Endothelial cell of umbilical vein (primary cell): ENCODE data around the gene PLRG1. TPM values are rescaled to one million over a fixed set of nuclear protein-coding genes. Genes with fewer than 3 reads are reported as not detected.

Experiments
- BruUV-seq: library from RNA; stranded (reverse); fragments of 400-500 nt; replicated peaks from 2 replicates; lab custom pipeline; 2021; lab: Mats Ljungman, UMichigan
- CTCF ChIA-PET: fragments of 300-600, 350-600 bp; sonication (Branson Sonifier 250); formaldehyde crosslinking; loops from one replicate; lab custom pipeline; 2021; ENCODE audit warnings: antibody characterized with exemption, inconsistent platforms; lab: Charles Lee
- POLR2A ChIA-PET: fragments of 300-600, 350-600 bp; sonication (Branson Sonifier 250); formaldehyde crosslinking; loops from one replicate; lab custom pipeline; 2021; ENCODE audit warnings: antibody characterized with exemption, inconsistent platforms; lab: Charles Lee
- DNase-seq: peaks from one replicate; pipeline ENCODE4 v3.0.0-alpha.2; 2011; ENCODE audit warnings: low read depth, low spot score
- FAIRE-seq: peaks from 2 replicates; lab custom pipeline; 2011; peaks lifted over from hg19 to GRCh38; lab: Jason Lieb, UNC
- H2AFZ ChIP-seq: 2 replicates; pipeline ENCODE4 v1.6.0; 2012; ENCODE audit warnings: low read depth, low read length, control low read depth, inconsistent platforms
- H3K27ac ChIP-seq: 2 replicates; pipeline ENCODE4 v1.5.1; 2011; ENCODE audit warnings: low read depth, mild to moderate bottlenecking, control low read depth, low read length, moderate library complexity; ENCODE audit not compliant: insufficient read depth
- H3K27me3 ChIP-seq, 2 experiments: 2 replicates each; pipeline versions ENCODE4 v1.6.0 to v1.6.1; 2011; ENCODE audit warnings: low read length in 2 of 2, mixed read lengths in 1 of 2; ENCODE audit not compliant: control insufficient read depth in 2 of 2, insufficient read depth in 2 of 2
- H3K36me3 ChIP-seq, 2 experiments: 2 replicates in 1 of 2; 3 replicates in 1 of 2; pipeline ENCODE4 v1.5.1; 2011; ENCODE audit warnings: low read length in 2 of 2, mild to moderate bottlenecking in 1 of 2, moderate library complexity in 1 of 2; ENCODE audit not compliant: control insufficient read depth in 2 of 2, insufficient read depth in 2 of 2; ENCODE audit errors: extremely low read depth in 1 of 2
- H3K4me1 ChIP-seq: 3 replicates; pipeline ENCODE4 v1.5.1; 2011; ENCODE audit warnings: mild to moderate bottlenecking, low read length; ENCODE audit not compliant: control insufficient read depth, insufficient read depth; ENCODE audit errors: extremely low read depth
- H3K4me2 ChIP-seq: 2 replicates; pipeline ENCODE4 v1.6.1; 2011; ENCODE audit warnings: low read length, control low read depth, mixed read lengths; ENCODE audit not compliant: insufficient read depth
- H3K4me3 ChIP-seq, 3 experiments: fragments of 200-600 bp in 1 of 3; sonication (generic), shearing (Covaris generic) in 1 of 3; replicated peaks in 1 of 3; 2 replicates each; pipeline ENCODE4 v1.5.1; 2011 to 2016; ENCODE audit warnings: control low read depth in 3 of 3, low read length in 3 of 3, mild to moderate bottlenecking in 2 of 3, inconsistent platforms in 1 of 3, low read depth in 1 of 3, moderate library complexity in 1 of 3; ENCODE audit not compliant: insufficient read depth in 1 of 3
- H3K79me2 ChIP-seq: 2 replicates; pipeline ENCODE4 v1.6.0; 2012; ENCODE audit warnings: low read length, inconsistent platforms; ENCODE audit not compliant: control insufficient read depth, insufficient read depth
- H3K9ac ChIP-seq: replicated peaks from 2 replicates; pipeline ENCODE3; 2011; ENCODE audit warnings: low read length, control low read depth; ENCODE audit not compliant: insufficient read depth; ENCODE audit errors: extremely low read depth
- H3K9me1 ChIP-seq: replicated peaks from 3 replicates; pipeline ENCODE4 v1.6.0; 2011; ENCODE audit warnings: mild to moderate bottlenecking, low read length; ENCODE audit not compliant: control insufficient read depth, insufficient read depth; ENCODE audit errors: extremely low read depth
- H3K9me3 ChIP-seq: replicated peaks from 2 replicates; pipeline ENCODE4 v1.5.1; 2012; ENCODE audit warnings: low read length, inconsistent platforms; ENCODE audit not compliant: control insufficient read depth, insufficient read depth
- H4K20me1 ChIP-seq: replicated peaks from 2 replicates; pipeline ENCODE3; 2011; ENCODE audit warnings: mild to moderate bottlenecking, low read length; ENCODE audit not compliant: control insufficient read depth, insufficient read depth; ENCODE audit errors: extremely low read depth
- EZH2 ChIP-seq: IDR thresholded peaks from 2 replicates; pipeline ENCODE4 v1.6.1; 2012; ENCODE audit warnings: borderline replicate concordance, low read depth, mild to moderate bottlenecking, moderate library complexity, low read length, inconsistent platforms; ENCODE audit not compliant: severe bottlenecking
- FOS ChIP-seq: IDR thresholded peaks from 2 replicates; pipeline ENCODE4 v1.6.1; 2011; ENCODE audit warnings: mild to moderate bottlenecking, low read length, moderate library complexity, borderline replicate concordance; ENCODE audit not compliant: insufficient read depth
- GATA2 ChIP-seq: IDR thresholded peaks from 2 replicates; pipeline ENCODE4 v1.7.0; 2011; ENCODE audit warnings: low read depth, mild to moderate bottlenecking, moderate library complexity, mixed read lengths, low read length; ENCODE audit not compliant: insufficient read length, insufficient read depth
- JUN ChIP-seq: IDR thresholded peaks from 2 replicates; pipeline ENCODE4 v1.6.1; 2011; ENCODE audit warnings: borderline replicate concordance, low read depth; ENCODE audit not compliant: insufficient read length, insufficient read depth
- MYC ChIP-seq: IDR thresholded peaks from one replicate; pipeline ENCODE4 v1.6.1; 2011; ENCODE audit warnings: mild to moderate bottlenecking, low read depth, low read length
- POLR2A ChIP-seq: IDR thresholded peaks from 2 replicates; pipeline ENCODE4 v1.6.1; 2012; ENCODE audit warnings: low read depth, mild to moderate bottlenecking, control low read depth, low read length
- POLR2AphosphoS5 ChIP-seq: IDR thresholded peaks from 2 replicates; pipeline ENCODE4 v1.6.1; 2012; ENCODE audit warnings: low read depth, mild to moderate bottlenecking, control low read depth, low read length, moderate library complexity; ENCODE audit not compliant: insufficient read depth
- dilution Hi-C: fragments of 300-500 bp; cut with MboI; formaldehyde crosslinking; loops from one replicate; pipeline ENCODE4 v1.15.0; 2019; ENCODE audit warnings: low sequenced_read_pairs; ENCODE audit not compliant: extremely low pct_ligation_motif_present
- intact Hi-C: fragments of 100-400 bp; cut with micrococcal nuclease; formaldehyde crosslinking; loops from one replicate; pipeline ENCODE4 v1.10.0; 2022
- polyA plus RNA-seq, 4 experiments: library from polyadenylated mRNA; depleted of rRNA in 3 of 4; stranded (reverse) in 3 of 4; unstranded in 1 of 4; fragments of >200 nt; gene quantifications; 2 replicates each; pipeline versions ENCODE4 v1.2.1 to v1.2.3, GENCODE V29; 2011 to 2012; ENCODE audit warnings: missing spikeins in 1 of 4
- total RNA-seq: library from RNA; stranded (reverse); gene quantifications from 2 replicates; pipeline ENCODE4 v1.2.3, GENCODE V29; 2021
- TF ChIP-seq, protein P1 (sequence below), 2 donors: IDR thresholded peaks; 1 replicate in 1 of 2; 2 replicates in 1 of 2; pipeline ENCODE4 v1.5.1; 2011; ENCODE audit warnings: low read length in 2 of 2, mild to moderate bottlenecking in 2 of 2, moderate library complexity in 2 of 2, control low read depth in 1 of 2, inconsistent platforms in 1 of 2, low read depth in 1 of 2; ENCODE audit not compliant: insufficient read depth in 1 of 2; ENCODE audit errors: extremely low read depth in 1 of 2
- TF ChIP-seq, protein P2 (sequence below): IDR thresholded peaks from 2 replicates; pipeline ENCODE4 v1.6.1; 2011; ENCODE audit not compliant: insufficient read depth, insufficient read length

The PLRG1 gene
- total and polyA plus RNA-seq, 2 donors (not counting 3 experiments of a cell fraction or from before 2014, with no cell fraction given): 50.9 to 91.9 TPM

DNA sequence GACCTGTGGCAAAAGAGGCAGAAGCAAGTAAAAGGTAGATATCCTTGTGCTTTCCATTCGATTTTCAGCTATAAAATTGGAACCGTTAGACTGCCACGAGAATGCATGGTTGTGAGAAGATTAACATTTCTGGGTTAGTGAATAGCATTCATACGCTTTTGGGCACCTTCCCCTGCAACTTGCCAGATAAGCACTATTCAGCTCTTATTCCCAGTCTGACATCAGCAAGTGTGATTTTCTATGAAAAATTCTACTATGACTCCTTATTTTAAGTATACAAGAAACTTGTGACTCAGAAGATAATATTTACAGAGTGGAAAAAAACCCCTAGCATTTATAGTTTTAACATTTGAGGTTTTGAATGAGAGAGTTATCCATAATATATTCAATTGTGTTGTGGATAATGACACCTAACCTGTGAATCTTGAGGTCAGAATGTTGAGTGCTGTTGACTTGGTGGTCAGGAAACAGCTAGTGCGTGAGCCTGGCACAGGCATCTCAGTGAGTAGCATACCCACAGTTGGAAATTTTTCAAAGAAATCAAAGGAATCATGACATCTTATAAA is 16.5 kb upstream of the PLRG1 start:
- Histone ChIP-seq H3K79me2 (no peaks in the 10 kb centered on the region), H2AFZ (no peak overlapping the region), H3K9me1 (no peaks in the 10 kb centered on the region), H3K9ac (no peak overlapping the region), H3K4me3 (no peak overlapping the region), H3K4me1 (no peaks in the 10 kb centered on the region), H4K20me1 (no peaks in the 10 kb centered on the region), H3K27ac (no peak overlapping the region), H3K36me3 (no peaks in the 10 kb centered on the region), H3K4me2 (no peak overlapping the region), H3K27me3 (peaks cover 0 to 6% of the 10 kb centered on the region in 2 experiments), H3K9me3 (no peaks in the 10 kb centered on the region)
- BruUV-seq: no TSS peak
- dilution Hi-C loops (no loop called here), intact Hi-C loops (no loop called here)
- DNase-seq: no peak
- ChIA-PET POLR2A (no interaction called here), CTCF (interaction anchor here (2.7 kb wide), 1 partner anchor 52 kb away, joined by 15 read pairs; no protein-coding TSS in a partner anchor)
- no peak for FAIRE-seq
- TF ChIP-seq, protein P1, sequence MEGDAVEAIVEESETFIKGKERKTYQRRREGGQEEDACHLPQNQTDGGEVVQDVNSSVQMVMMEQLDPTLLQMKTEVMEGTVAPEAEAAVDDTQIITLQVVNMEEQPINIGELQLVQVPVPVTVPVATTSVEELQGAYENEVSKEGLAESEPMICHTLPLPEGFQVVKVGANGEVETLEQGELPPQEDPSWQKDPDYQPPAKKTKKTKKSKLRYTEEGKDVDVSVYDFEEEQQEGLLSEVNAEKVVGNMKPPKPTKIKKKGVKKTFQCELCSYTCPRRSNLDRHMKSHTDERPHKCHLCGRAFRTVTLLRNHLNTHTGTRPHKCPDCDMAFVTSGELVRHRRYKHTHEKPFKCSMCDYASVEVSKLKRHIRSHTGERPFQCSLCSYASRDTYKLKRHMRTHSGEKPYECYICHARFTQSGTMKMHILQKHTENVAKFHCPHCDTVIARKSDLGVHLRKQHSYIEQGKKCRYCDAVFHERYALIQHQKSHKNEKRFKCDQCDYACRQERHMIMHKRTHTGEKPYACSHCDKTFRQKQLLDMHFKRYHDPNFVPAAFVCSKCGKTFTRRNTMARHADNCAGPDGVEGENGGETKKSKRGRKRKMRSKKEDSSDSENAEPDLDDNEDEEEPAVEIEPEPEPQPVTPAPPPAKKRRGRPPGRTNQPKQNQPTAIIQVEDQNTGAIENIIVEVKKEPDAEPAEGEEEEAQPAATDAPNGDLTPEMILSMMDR (IDR thresholded peaks at IDR 0.05; ENCODE audit: extremely low read depth in 1 of 2, insufficient read depth in 1 of 2, low read depth in 1 of 2, low read length in 2 of 2): no peak
- TF ChIP-seq POLR2AphosphoS5 (no peak), POLR2A (no peak), MYC (no peak), GATA2 (no peak), EZH2 (no peak), JUN (no peak), FOS (no peak)
- TF ChIP-seq, protein P2, sequence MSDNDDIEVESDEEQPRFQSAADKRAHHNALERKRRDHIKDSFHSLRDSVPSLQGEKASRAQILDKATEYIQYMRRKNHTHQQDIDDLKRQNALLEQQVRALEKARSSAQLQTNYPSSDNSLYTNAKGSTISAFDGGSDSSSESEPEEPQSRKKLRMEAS: no peak
